Measurements from ENCODE around the gene BACH2.
A peak's percentile ranks its signal among the peaks of the same experiment; 100 is the strongest.
"Not testable (repeated sequence)": the region's sequence is repeated elsewhere in the genome, so short reads cannot be mapped to it uniquely, and the experiment has no call there.

BACH2 gene

DNA sequence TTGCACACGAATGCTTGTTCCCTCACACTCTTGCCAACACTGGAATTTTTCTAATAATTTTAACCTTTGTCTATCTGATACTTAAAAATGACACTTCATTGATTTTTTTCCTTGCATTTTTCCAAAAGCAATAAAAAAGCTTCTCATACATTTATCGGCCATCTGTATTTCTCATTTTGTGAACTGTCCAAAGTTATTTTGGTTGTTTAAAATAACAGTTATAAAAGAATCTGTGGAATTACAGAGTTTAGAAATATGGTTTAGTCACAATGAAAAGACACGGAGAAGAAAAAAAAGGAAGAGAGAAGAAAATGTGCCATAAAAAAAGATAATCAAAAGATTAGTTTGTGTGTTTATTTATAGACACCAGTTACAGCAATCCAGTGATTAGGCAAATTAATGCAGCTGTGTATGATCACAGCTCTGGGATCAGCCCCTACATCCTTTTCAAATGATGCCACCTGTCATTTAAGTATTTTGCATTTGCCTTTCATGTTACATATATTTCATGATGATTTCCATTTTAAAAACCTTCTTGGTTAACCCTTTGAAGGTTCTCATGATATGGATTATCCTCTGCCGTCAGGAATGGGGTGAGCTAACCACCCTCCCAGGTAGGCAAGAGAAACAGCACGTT is 171.7 kb downstream of the BACH2 start:
- DNase-seq (ENCODE audit: low read depth), result no peak

DNA sequence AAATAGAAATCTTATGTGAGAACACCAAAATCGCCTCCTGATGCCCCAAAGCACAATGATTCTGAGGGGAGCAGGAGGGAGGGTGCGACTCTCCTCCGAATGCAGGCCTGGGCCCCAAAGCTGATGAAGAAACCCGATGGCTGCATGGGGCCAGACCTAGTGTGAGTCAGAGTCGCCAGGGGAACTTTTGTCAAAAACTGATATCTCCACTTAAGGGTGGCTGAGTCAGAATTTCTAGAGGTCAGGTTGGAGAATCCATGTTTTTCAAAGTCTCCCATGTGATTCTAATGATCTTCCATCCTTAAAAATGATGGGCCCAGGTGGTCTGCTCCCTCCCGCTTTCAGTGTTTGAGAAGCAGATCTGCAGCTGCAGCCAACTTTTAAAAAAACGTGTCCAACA is 172.8 kb downstream of the BACH2 start:
- no peak for DNase-seq (ENCODE audit: low read depth)

DNA sequence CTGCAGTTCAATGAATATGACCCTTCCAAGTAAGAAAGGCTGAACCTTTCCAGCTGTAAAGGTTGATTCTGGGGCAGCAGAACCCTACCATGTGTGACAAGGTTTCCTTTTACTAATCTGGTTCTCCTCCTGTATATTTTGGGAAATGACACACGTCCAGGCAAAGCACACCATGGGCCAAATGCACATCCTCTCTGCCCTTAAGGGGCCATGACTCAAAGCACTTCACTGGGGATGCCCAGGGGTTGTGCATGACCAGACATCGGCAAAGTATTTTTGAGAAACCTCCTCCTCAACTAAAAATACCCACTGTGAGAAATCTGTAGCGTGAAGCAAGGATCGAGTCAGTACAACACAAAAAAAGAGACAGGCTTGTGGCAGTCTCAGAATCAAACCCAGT is 174.7 kb downstream of the BACH2 start:
- no peak for DNase-seq (ENCODE audit: low read depth)

DNA sequence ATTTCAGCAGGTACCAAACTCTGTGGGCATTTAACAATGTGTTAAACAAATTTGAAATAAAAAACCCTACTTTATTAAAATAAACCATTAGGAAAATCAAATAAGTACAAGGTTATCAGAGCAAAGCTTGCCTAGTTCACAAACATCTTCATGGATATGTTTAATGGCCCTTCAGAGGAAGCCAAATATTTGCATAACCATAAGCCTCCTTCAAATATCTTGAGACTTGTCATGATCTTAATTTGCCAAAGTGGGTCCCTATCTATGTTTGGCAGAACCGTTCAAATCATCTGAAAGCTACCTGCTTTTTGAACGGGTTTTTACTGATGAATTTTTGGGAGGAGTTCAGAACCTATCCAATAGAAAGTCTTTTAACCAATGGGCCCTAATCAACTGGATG is 176.3 kb downstream of the BACH2 start:
- no peak for DNase-seq (ENCODE audit: low read depth)

DNA sequence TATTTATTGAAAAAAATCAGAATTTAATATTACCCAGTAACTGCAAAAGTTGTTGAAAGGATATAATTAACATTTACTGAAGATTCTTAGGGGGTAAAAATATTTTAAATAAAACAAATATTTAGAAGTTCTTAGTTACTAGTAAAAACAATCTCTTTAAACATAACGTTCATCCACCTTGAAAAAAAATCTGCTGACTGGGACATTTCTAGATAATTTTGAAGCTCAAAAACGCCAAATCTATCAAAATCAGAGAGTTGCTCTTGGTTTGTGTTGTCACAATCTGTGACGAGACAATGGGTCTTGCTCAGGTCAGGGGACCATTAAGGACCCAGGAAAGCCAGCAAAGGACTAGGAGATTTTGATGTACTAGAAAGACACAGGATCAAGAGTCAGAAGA is 177.0 kb downstream of the BACH2 start:
- DNase-seq (ENCODE audit: low read depth), result no peak

DNA sequence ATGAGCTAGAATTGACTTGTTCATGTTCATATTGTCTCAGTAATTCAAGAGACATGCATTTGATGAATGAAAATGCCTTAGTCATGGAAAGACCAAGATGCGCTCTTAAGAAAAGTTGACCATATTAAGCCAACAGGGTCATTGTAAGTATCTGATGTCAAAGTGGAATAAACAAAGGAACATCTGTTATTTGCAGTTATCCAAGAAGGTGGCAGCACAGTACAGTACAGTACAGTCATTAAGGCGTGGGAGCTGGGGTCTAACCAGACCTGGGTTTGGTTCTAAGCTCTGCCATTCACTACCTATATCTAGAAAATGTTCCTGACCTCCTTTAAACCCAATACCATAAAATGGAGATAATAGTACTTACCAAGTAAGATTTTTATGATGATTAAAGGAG is 178.1 kb downstream of the BACH2 start:
- no peak for DNase-seq (ENCODE audit: low read depth)

DNA sequence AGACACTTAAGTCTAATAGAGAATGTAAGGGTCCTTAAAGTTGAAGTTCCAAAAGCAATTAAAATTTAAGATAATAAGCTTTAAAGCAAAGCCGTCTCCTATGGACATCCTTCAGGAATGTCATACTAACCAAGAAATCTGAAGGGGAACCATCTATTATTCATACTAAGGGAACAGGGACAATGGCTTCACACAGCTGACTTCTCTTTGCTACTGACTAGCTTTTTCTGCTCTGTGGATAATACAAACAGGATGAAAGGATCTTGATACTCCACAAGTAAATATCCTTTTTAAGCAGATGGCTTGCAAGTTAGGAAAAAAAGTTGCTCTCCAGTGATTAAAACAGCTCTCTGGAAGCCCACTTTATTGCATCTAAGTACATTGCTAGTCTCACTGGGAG is 178.6 kb downstream of the BACH2 start:
- DNase-seq (ENCODE audit: low read depth), result no peak

DNA sequence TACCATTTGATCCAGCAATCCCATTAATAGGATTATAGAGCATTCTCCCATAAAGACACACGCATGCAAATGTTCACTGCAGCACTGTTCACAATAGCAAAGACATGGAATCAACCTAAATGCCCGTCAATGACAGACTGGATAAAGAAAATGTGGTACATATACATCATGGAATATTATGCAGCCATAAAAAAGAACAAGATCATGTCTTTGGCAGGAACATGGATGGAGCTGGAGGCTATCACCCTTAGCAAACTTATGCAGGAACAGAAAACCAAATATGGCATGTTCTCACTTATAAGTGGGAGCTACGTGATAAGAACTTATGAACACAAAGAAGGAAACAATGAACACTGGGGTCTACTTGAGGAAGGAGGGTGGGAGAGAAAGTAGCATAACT is 180.5 kb downstream of the BACH2 start:
- not testable (repeated sequence) for DNase-seq (ENCODE audit: low read depth)

DNA sequence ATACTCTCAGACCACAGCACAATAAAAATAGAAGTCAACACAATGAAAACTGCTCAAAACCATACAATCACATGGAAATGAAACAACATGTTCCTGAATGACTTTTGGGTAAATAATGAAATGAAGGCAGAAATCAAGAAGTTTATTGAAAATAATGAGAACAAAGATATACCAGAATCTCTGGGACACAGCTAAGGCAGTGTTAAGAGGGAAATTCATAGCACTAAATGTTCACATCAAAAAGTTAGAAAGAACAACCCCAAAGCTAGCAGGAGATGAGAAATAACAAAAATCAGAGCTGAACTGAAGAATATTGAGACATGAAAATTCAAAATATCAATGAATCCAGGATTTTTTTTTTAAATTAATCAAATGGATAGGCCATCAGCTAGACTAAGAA is 183.3 kb downstream of the BACH2 start:
- no peak for DNase-seq (ENCODE audit: low read depth)

DNA sequence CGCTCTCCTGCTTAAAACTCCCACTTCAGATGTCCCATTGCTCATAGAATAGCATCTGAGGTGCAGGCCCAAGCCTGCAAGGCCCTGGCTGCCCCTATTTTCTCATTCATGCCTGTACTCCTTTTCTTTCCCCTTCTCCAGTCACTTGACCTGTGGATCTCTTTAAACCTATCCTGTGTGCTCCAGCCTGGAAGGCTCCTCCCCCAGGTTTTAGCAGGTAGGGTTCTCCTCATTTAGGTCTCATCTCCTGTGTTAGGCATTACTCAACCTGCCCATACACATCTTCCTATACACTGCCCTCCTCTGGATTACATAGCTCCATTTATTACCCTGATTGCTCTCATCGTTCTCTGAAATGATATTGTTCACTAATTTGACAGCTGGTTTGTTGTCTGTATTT is 185.3 kb downstream of the BACH2 start:
- DNase-seq (ENCODE audit: low read depth), result no peak

DNA sequence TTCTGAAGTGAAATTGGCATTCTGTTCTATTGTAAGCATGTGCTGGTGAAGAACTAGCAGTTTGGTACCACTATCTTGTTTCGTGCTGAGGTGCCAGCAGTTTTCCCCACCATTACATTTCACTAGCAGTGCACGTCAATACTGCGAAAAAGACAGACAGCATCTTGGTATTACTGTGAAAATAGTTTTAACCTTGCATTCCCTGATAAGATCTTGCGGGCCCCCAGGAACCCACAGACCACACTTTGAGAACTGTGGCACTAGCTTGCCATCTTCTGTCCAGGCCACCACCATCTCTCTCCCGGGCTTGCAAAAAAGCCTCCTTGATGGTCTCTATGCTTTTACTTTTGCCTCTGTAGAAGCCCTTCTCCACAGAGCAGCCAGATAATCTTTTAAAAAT is 185.7 kb downstream of the BACH2 start:
- DNase-seq (ENCODE audit: low read depth), result peak; percentile 32

DNA sequence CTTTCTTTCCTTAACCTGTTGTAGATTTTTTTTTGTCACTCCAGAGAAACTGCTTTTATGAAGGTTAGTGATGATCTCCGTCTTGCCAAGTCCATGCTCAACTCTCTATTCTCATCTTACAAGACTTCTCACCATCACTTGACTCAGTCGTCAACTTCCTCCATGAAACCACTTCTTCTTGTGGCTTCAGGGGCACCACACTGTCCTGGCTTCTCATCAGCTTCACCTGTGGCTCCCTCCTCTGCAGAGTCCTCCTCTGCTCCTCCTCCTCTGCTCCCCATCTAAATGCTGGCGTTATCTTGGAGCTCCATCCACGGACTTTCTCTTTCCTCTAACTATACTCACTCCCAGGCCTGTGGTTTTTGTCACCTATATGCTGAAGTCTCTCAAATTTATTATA is 187.5 kb downstream of the BACH2 start:
- no peak for DNase-seq (ENCODE audit: low read depth)

DNA sequence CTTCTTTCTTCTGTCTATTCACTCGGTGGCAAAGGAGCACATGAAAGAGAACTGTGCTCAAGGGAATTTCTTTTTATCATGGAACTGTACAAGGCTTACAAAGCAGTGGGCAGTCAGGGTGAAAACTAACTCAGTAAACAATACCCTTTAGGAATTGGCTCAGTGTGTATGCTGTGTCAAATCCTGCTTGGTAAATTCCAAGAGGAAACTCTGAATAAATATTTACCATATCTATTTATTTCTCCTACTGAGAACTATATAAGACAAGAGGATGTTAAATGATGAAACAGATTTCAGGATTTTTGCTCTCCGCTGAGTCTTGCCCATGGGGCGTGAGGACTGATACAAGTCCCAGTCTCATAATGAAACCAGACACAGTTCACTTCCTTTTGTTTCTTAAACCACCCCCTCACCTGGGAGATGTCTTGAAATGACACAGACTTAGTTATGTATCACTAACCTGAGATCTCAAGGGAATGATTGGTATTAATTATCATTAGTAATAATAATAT is 188.8 kb downstream of the BACH2 start:
- DNase-seq (ENCODE audit: low read depth), result no peak

DNA sequence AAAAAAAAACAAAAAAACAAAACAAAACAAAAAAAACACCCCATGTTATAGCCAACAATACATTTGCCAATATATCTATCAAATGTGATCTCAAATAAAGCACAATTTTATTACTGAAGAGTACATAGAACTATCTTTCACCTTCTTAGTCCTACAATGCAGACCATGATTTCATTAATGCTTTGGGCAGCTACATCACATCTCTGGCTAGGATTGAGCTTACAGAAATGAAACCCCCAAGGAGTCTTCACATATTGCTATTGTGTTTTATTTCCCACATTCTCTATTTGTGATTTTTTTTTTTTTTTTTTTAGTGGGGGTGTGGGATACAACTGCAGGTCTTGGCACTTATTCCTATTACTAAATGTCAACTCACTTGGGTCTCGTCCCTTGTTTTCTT is 189.3 kb downstream of the BACH2 start:
- no peak for DNase-seq (ENCODE audit: low read depth)

DNA sequence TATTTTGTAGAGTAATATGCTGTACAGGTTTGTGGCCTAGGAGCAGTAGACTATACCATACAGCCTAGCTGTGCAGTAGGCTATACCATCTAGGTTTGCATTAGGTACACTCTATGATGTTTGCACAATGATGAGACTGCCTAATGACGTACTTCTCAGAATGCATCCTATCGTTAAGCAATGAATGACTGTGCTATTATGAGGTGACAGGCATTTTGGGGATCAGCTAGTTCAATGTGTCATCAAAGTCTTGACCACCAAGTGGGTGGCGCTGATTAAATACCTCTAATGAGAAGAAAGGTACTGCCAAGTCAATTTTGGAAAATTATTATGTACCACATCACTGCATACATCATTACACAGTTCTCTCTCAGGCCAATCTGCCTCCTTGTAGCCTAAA is 190.2 kb downstream of the BACH2 start:
- DNase-seq (ENCODE audit: low read depth), result no peak

DNA sequence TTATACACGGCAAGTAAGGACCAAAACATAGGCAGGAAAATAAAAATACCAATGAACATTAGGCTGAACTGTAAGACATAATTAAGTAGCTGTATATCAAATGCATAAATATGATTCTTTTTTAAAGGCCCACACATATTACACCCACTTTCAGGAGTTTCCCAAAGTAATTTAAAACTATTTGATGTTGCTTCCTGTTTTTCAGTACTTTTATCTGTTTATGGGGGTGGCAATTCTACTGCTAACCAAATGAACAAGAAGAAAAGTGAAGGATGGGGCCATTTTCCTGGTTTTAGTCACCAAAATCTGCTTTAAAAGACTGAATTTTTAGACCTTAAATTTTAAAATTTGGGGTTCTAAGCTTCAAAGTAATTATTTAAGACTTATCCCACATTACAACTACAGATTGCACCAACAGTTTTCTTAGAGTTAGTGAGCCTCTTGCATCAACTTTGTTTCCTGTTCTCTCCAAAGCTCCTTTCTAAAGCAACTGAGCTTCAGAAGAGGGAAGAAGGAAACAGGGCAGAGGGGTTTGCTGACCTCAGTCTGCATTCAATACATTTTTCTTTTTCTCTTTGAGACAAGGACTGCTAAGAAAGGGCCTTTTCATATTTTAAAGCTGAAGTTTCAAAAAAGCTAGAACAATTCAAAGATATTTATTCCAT is 191.0 kb downstream of the BACH2 start:
- DNase-seq (ENCODE audit: low read depth), result no peak

DNA sequence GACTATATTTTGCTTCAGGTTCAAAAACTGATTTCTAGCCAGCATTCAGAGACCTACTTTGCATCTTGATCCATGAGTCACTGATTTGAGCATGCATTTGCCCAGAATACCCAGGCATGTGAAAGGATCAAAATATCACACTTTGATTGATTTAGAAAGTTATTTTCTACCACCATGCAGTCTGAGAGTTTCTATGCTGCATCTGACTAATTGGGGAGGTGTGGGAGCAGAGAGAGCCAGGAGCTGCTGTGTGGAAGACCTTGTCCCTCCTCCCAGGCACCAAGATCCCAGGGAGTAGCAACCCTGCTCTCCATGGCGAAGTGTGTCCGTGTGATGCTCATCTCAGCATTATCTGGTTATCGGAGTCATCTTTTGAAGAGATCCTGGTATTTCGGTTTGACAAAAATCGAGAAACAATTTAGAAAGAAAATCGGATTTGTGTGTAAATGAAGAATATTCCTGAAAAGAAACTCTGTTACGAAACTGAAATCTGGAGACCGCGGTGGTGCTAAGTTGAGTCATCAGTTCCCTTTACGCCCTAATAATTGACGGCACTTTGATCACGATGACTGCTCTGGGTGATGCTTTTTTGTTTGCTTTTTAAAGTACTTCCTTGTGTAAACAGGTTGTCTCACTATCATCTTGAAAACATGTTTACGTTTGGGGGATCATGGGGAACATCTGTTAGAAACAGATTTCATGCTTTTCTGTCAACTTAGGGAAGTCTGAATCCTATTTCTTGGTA is 193.4 kb downstream of the BACH2 start:
- no peak for DNase-seq (ENCODE audit: low read depth)

DNA sequence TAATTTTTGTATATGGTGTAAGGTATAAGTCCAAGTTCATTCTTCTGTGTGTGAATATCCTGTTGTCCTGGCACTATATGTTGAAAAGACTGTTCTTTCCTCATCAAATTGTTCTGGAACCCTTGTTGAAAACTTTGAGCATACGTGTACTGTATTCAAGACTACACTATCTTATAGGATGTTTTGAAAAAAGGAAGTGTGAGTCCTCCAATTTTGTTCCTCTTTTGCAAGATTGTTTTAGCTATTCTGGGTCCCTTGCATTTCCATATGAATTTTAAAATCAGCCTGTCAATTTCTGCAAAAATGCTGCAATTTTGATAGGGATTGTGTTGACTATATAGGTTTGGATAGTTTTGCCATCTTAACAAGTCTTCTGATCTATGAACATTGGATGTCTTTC is 195.2 kb downstream of the BACH2 start:
- DNase-seq (ENCODE audit: low read depth), result no peak

DNA sequence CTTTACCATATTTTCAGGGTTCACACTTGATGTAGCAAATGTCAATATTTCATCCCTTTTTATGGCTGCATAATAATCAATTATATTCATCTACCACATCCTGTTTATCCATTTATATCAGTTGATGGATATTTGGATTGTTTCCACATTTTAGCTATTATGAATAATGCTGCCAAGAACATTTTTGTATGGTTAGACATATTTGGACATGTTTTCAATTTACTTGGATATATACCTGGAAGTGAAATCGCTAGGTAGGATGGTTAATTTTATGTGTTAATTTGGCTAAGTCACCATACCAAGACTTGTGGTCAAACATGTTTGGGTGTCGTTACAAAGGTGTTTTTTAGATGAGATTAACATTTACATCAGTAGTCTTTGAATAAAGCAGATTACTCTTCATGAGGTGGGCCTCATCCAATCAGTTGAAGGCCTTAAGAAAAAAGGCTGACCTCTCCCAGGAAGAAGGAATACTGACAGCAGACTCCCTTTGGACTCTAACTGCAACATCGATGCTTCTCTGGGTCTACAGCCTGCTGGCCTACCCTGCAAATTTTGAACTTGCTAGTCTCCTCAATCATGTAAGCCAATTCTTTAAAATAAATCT is 196.5 kb downstream of the BACH2 start:
- no peak for DNase-seq (ENCODE audit: low read depth)

DNA sequence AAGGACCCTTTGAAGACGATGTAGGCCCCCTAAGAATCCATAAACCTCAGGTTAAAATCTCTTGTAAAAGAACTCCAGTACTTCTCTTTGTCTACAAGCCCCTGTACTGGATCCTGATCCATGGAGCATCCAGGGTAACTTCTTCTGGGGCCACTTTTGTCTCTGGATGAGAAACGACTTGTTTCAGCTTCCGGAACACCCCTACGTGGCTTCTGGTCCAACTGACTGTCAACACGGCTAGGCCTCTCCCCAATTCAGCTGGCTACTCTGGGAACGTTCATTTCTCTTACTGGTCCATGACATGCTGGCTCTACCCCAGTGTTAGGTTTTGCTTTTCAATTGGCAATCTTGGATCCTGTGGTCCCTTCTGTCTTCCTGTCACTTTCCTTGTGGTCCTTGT is 198.0 kb downstream of the BACH2 start:
- DNase-seq (ENCODE audit: low read depth), result no peak

DNA sequence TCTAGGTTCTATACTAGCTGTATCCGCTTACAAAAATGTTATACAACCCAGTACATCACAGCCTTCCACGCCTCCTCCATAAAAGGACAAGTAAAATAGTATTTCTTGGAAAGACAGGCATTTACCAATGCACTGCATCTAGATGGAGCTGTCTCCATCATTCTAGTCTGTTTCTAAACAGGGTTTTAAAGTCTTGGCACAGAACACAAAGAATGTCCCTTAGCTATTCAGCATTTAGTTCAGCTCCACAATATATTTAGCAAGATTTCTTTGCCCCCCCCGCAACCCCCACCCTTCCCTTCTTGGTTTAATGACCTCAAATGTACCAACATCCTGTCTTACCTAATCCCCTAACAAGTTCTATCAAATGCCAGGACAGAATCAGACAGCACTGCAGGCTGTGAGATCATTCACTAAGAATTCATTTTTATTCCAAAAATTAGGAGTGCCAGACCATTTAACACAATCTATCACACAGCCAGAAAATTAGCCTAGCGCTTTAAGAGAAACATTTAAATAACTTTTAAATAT is 198.6 kb downstream of the BACH2 start:
- no peak for DNase-seq (ENCODE audit: low read depth)

DNA sequence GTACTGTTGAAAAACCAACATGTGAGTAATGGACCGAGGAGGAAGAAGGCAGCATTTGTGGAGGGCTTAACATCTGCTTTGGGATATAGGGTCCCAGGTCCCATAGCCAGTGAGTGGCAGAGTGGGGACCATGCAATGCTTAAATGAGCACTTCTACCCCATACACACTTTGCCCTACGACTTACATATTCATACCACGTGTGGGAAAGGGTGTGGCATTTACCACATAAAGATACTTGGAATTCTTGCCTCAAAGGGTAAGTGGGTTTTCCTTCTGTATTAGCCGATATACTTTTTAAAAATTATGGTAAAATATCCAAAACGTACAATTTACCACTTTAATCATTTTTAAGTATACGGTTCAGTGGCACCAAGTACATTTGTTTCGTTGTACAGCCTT is 199.3 kb downstream of the BACH2 start:
- no peak for DNase-seq (ENCODE audit: low read depth)

DNA sequence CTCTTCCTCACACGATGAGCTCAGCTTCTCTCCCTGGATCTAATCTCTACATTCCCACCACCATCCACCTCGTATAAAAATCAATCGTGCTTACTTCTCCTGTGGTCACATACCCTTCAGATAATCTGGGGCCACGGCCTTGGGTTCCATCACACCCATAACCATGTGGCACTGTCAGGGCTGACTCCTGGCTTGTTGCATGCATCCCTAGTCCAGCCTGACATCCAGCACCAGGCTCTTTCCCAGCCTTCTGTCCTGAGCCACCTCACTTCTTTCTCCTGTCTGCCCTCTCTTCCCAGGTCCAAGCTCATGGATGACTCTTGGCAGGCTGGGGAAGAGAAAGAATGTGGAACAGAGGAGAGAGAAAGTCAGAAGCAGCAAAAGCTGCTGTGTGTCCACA is 199.8 kb downstream of the BACH2 start:
- DNase-seq (ENCODE audit: low read depth), result no peak
